Spleen (tissue), 11 donors: ENCODE measurements around the gene HPSE2. TPM values are rescaled to one million over a fixed set of nuclear protein-coding genes. Genes with fewer than 3 reads are reported as not detected.

Source experiments
- DNase-seq: peaks from one replicate; pipeline ENCODE4 v3.0.0-alpha.2; 2020
- H3K27ac ChIP-seq, 8 donors: fragments of 200-600 bp; sonication (generic) in 7 of 8; 1 replicate in 4 of 8; 2 replicates in 4 of 8; pipeline versions ENCODE4 v1.5.0 to v1.8.0; 2016 to 2021; ENCODE audit warnings: inconsistent platforms in 4 of 8, mild to moderate bottlenecking in 4 of 8, moderate library complexity in 1 of 8
- H3K27me3 ChIP-seq, 7 donors: fragments of 200-600 bp; sonication (generic) in 6 of 7; replicated peaks in 1 of 7; 1 replicate in 4 of 7; 2 replicates in 3 of 7; pipeline versions ENCODE4 v1.5.0 to v1.8.0; 2016 to 2021; ENCODE audit warnings: inconsistent platforms in 3 of 7, mild to moderate bottlenecking in 1 of 7
- H3K36me3 ChIP-seq, 6 donors: fragments of 200-600 bp; sonication (generic) in 5 of 6; 1 replicate in 4 of 6; 2 replicates in 2 of 6; pipeline versions ENCODE4 v1.5.0 to v1.8.0; 2016 to 2021; ENCODE audit warnings: inconsistent platforms in 2 of 6
- H3K4me1 ChIP-seq, 6 donors: fragments of 200-600 bp; sonication (generic) in 5 of 6; 1 replicate in 3 of 6; 2 replicates in 3 of 6; pipeline versions ENCODE4 v1.5.0 to v1.8.0; 2016 to 2021; ENCODE audit warnings: inconsistent platforms in 3 of 6
- H3K4me3 ChIP-seq, 8 donors: fragments of 200-600 bp; sonication (generic) in 7 of 8; 1 replicate in 4 of 8; 2 replicates in 4 of 8; pipeline versions ENCODE4 v1.5.0 to v1.8.0; 2016 to 2021; ENCODE audit warnings: inconsistent platforms in 4 of 8, mild to moderate bottlenecking in 4 of 8, moderate library complexity in 2 of 8
- H3K9me3 ChIP-seq, 8 donors: fragments of 200-600 bp; sonication (generic) in 7 of 8; 1 replicate in 4 of 8; 2 replicates in 4 of 8; pipeline versions ENCODE4 v1.5.0 to v1.8.0; 2016 to 2021; ENCODE audit warnings: inconsistent platforms in 4 of 8
- CTCF ChIP-seq, 11 experiments: fragments of 200-600 bp in 7 of 11; fragments of 450-650 bp in 4 of 11; sonication (generic) in 4 of 11; IDR thresholded peaks in 8 of 11; conservative IDR thresholded peaks in 3 of 11; 1 replicate in 7 of 11; 2 replicates in 4 of 11; pipeline versions ENCODE4 v1.4.0 to v1.8.0; 2016 to 2021; ENCODE audit warnings: antibody characterized with exemption in 11 of 11, inconsistent platforms in 4 of 11, mild to moderate bottlenecking in 1 of 11
- POLR2A ChIP-seq, 3 donors: fragments of 450-650 bp; IDR thresholded peaks; one replicate each; pipeline ENCODE4 v1.5.1; 2017; ENCODE audit warnings: antibody characterized with exemption in 3 of 3, mild to moderate bottlenecking in 1 of 3
- POLR2AphosphoS5 ChIP-seq, 3 donors: sonication (generic); formaldehyde crosslinking; IDR thresholded peaks; one replicate each; pipeline ENCODE4 v1.5.1; 2017; ENCODE audit warnings: antibody characterized with exemption in 3 of 3
- WGBS, 5 donors: extraction: QIAGEN DNeasy Blood & Tissue Kit in 3 of 5; methylation state at CpG; one replicate each; pipeline versions ENCODE4 v1.1.5 to v1.1.7; 2013 to 2018; 5-methylcytosine and 5-hydroxymethylcytosine counted together
- intact Hi-C: fragments of 100-400 bp; cut with DNase I; formaldehyde crosslinking; loops from one replicate; pipeline ENCODE4 v1.15.0; 2023; ENCODE audit warnings: low total_unique reads
- polyA plus RNA-seq, 3 donors: library from polyadenylated mRNA; stranded (reverse); fragments of 200-250 nt; gene quantifications; one replicate each; pipeline ENCODE4 v1.2.1, GENCODE V29; 2013
- total RNA-seq, 7 donors: library from RNA; depleted of rRNA in 3 of 7; stranded (reverse); fragments of >200 nt in 3 of 7; fragmentation: NEBNext Ultra II Directional in 4 of 7; extraction: Animal tissue kit (Norgen Biotek cat#: 25700) in 4 of 7; gene quantifications; one replicate each; pipeline versions ENCODE4 v1.1.0 to v1.2.1, GENCODE V29; 2016 to 2021
- donor health status: healthy with polysubstance abuse.
- donor health status: DM: no; HTN: no; CAD: no; lungs with moderate emphysema.
- donor health status: DM: no; HTN: no; CAD: no.
- donor health status: Bipolar disorder and iron deficiency.
- donor health status: healthy.
- donor health status: DM: no; HTN: no; CAD: no.
- donor health status: DM: yes; HTN: yes; CAD: no.

The HPSE2 gene
- total and polyA plus RNA-seq, 10 donors = 0.02 to 0.64 (median 0.03) TPM; not detected in 5

- H3K4me3 ChIP-seq = no peak overlapping the region
- H3K27me3 ChIP-seq = no peaks in the 10 kb centered on the region
- TF ChIP-seq CTCF (IDR thresholded peaks at IDR 0.05 in 8 of 11, conservative IDR thresholded peaks at IDR 0.05 in 3 of 11) (no peak), POLR2AphosphoS5 (IDR thresholded peaks at IDR 0.05) (no peak), POLR2A (IDR thresholded peaks at IDR 0.05) (no peak)
- H3K9me3 ChIP-seq = peaks cover 3 to 50% (median 31%) of the 10 kb centered on the region in 8 donors
- 91 to 95% (median 92%) methylated on average over 10 of the region's 10 CpGs for WGBS, 5 donors
- H3K27ac ChIP-seq = no peak overlapping the region
- H3K36me3 ChIP-seq = no peaks in the 10 kb centered on the region
- no peaks in the 10 kb centered on the region for H3K4me1 ChIP-seq
- intact Hi-C loops = no loop called here
- no peak for DNase-seq
Observed at GRCh38 chr10:99042051-99042771, 193.4 kb downstream of the HPSE2 start.

- DNase-seq = no peak
- no peak for TF ChIP-seq POLR2A (IDR thresholded peaks at IDR 0.05)
- no peak for TF ChIP-seq POLR2AphosphoS5 (IDR thresholded peaks at IDR 0.05)
- TF ChIP-seq CTCF (IDR thresholded peaks at IDR 0.05 in 8 of 11, conservative IDR thresholded peaks at IDR 0.05 in 3 of 11) = no peak
- Histone ChIP-seq H3K27me3 (no peaks in the 10 kb centered on the region), H3K4me1 (no peaks in the 10 kb centered on the region), H3K27ac (no peak overlapping the region), H3K9me3 (peaks cover 3 to 43% (median 30%) of the 10 kb centered on the region in 8 donors), H3K4me3 (no peak overlapping the region), H3K36me3 (no peaks in the 10 kb centered on the region)
- WGBS, 5 donors = 91 to 95% (median 93%) methylated on average over 2 to 4 of the region's 4 CpGs
- intact Hi-C loops = no loop called here
Observed at GRCh38 chr10:99041468-99041867, 194.2 kb downstream of the HPSE2 start.

GRCh38 chr10:99013885-99014284 lies 221.8 kb downstream of the HPSE2 start:
- no peak for TF ChIP-seq POLR2AphosphoS5 (IDR thresholded peaks at IDR 0.05)
- intact Hi-C loops = no loop called here

GRCh38 chr10:99010286-99010685 lies 225.4 kb downstream of the HPSE2 start:
- H3K27ac ChIP-seq = no peak overlapping the region
- no peak for DNase-seq
- H3K36me3 ChIP-seq = no peaks in the 10 kb centered on the region
- H3K4me1 ChIP-seq = no peaks in the 10 kb centered on the region
- TF ChIP-seq POLR2A (IDR thresholded peaks at IDR 0.05) (no peak), CTCF (IDR thresholded peaks at IDR 0.05 in 8 of 11, conservative IDR thresholded peaks at IDR 0.05 in 3 of 11) (no peak), POLR2AphosphoS5 (IDR thresholded peaks at IDR 0.05) (no peak)
- intact Hi-C loops = no loop called here
- H3K9me3 ChIP-seq = peaks cover 3 to 20% (median 13%) of the 10 kb centered on the region in 8 donors
- H3K27me3 ChIP-seq = peaks cover 0 to 5% (median 0%) of the 10 kb centered on the region in 7 donors
- H3K4me3 ChIP-seq = no peak overlapping the region

More at GRCh38 chr10:99013885-99014284, 221.8 kb downstream of the HPSE2 start:
- no peaks in the 10 kb centered on the region for H3K9me3 ChIP-seq
- no peaks in the 10 kb centered on the region for H3K36me3 ChIP-seq
- DNase-seq = peak; percentile 31
- 90 to 93% (median 91%) methylated on average over 8 to 9 of the region's 9 CpGs for WGBS, 5 donors
- H3K27me3 ChIP-seq = peaks cover 0 to 5% (median 0%) of the 10 kb centered on the region in 7 donors
- no peak overlapping the region for H3K4me3 ChIP-seq
- H3K4me1 ChIP-seq = no peaks in the 10 kb centered on the region
- no peak overlapping the region for H3K27ac ChIP-seq
